Panc1 (cell line): ENCODE data around the gene PSME1.

ENCODE experiments used
- SIN3A ChIP-seq: IDR thresholded peaks from 2 replicates; pipeline ENCODE4 v1.6.1; 2012; ENCODE audit warnings: low read depth, mild to moderate bottlenecking, low read length, moderate library complexity, borderline replicate concordance; ENCODE audit not compliant: insufficient read depth
- TF ChIP-seq, protein P1 (sequence below), 2 experiments: IDR thresholded peaks; 2 replicates each; pipeline ENCODE4 v1.6.1; 2011 to 2012; ENCODE audit warnings: low read depth in 2 of 2, control low read depth in 1 of 2, low read length in 1 of 2, mild to moderate bottlenecking in 1 of 2, moderate library complexity in 1 of 2; ENCODE audit not compliant: insufficient read depth in 1 of 2
- TF ChIP-seq, protein P2 (sequence below): fragments of 450-650 bp; IDR thresholded peaks from 2 replicates; pipeline ENCODE4 v1.5.1; 2017; ENCODE audit warnings: mild to moderate bottlenecking

DNA sequence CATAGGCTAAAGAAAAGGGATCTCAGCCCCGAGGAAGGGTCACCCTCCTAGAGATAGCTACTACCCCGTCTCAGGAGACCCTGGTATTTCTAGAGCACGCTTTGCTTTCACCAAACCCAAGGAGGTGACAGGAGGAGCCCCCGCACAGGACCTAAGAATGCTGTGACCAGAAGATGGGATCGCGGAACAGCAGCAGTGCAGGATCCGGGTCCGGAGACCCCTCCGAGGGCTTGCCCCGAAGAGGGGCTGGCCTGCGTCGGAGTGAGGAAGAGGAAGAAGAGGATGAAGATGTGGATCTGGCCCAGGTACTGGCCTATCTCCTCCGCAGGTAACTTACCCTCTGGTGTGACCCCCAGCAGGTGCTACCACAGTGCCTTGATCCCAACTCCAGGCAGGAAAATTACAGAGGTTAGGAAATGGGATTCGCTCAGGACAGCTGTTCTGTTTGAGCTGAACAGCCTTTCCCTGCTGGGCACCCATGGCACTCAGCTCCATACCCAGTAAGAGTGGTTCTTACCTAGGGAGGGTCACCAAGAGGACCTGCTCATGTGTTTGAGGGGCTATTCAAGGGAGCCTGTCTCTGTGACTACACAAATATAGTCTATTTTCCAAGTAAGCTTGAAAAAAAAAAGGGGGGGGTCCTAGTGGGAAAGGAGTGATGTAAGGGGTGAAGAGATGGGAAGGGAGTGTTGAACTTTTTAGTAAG, 20.4 kb upstream of the PSME1 start:
- TF ChIP-seq, protein P1, sequence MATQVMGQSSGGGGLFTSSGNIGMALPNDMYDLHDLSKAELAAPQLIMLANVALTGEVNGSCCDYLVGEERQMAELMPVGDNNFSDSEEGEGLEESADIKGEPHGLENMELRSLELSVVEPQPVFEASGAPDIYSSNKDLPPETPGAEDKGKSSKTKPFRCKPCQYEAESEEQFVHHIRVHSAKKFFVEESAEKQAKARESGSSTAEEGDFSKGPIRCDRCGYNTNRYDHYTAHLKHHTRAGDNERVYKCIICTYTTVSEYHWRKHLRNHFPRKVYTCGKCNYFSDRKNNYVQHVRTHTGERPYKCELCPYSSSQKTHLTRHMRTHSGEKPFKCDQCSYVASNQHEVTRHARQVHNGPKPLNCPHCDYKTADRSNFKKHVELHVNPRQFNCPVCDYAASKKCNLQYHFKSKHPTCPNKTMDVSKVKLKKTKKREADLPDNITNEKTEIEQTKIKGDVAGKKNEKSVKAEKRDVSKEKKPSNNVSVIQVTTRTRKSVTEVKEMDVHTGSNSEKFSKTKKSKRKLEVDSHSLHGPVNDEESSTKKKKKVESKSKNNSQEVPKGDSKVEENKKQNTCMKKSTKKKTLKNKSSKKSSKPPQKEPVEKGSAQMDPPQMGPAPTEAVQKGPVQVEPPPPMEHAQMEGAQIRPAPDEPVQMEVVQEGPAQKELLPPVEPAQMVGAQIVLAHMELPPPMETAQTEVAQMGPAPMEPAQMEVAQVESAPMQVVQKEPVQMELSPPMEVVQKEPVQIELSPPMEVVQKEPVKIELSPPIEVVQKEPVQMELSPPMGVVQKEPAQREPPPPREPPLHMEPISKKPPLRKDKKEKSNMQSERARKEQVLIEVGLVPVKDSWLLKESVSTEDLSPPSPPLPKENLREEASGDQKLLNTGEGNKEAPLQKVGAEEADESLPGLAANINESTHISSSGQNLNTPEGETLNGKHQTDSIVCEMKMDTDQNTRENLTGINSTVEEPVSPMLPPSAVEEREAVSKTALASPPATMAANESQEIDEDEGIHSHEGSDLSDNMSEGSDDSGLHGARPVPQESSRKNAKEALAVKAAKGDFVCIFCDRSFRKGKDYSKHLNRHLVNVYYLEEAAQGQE (IDR thresholded peaks at IDR 0.05; ENCODE audit: insufficient read depth in 1 of 2, low read depth in 2 of 2, low read length in 1 of 2): no peak
- TF ChIP-seq, protein P2, sequence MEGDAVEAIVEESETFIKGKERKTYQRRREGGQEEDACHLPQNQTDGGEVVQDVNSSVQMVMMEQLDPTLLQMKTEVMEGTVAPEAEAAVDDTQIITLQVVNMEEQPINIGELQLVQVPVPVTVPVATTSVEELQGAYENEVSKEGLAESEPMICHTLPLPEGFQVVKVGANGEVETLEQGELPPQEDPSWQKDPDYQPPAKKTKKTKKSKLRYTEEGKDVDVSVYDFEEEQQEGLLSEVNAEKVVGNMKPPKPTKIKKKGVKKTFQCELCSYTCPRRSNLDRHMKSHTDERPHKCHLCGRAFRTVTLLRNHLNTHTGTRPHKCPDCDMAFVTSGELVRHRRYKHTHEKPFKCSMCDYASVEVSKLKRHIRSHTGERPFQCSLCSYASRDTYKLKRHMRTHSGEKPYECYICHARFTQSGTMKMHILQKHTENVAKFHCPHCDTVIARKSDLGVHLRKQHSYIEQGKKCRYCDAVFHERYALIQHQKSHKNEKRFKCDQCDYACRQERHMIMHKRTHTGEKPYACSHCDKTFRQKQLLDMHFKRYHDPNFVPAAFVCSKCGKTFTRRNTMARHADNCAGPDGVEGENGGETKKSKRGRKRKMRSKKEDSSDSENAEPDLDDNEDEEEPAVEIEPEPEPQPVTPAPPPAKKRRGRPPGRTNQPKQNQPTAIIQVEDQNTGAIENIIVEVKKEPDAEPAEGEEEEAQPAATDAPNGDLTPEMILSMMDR: no peak
- no peak for TF ChIP-seq SIN3A
